Measurements from ENCODE around the gene CDH23.

The CDH23 gene

GRCh38 chr10:71757399-71757922 is 360.7 kb downstream of the CDH23 start:
- DNase-seq (ENCODE audit: low spot score) = no peak

- peak; percentile 75 for DNase-seq (ENCODE audit: low spot score)
These were observed 364.4 kb downstream of the CDH23 start for GRCh38 chr10:71761105-71761511.

GRCh38 chr10:71761541-71762113 is 364.9 kb downstream of the CDH23 start:
- DNase-seq (ENCODE audit: low spot score) = no peak

GRCh38 chr10:71762324-71762723 is 365.6 kb downstream of the CDH23 start:
- DNase-seq (ENCODE audit: low spot score) = no peak

- DNase-seq (ENCODE audit: low spot score) = no peak
These were observed 366.8 kb downstream of the CDH23 start for GRCh38 chr10:71763352-71764127.

GRCh38 chr10:71765176-71765904 is 368.6 kb downstream of the CDH23 start:
- DNase-seq (ENCODE audit: low spot score) = no peak

- DNase-seq (ENCODE audit: low spot score) = no peak
These were observed 369.4 kb downstream of the CDH23 start for GRCh38 chr10:71765906-71766716.

GRCh38 chr10:71766717-71767419 is 370.1 kb downstream of the CDH23 start:
- peak; percentile 66 for DNase-seq (ENCODE audit: low spot score)

GRCh38 chr10:71767420-71768035 is 370.8 kb downstream of the CDH23 start:
- DNase-seq (ENCODE audit: low spot score) = no peak

GRCh38 chr10:71769279-71769823 is 372.6 kb downstream of the CDH23 start:
- DNase-seq (ENCODE audit: low spot score) = peak; percentile 40

- DNase-seq (ENCODE audit: low spot score) = no peak
These were observed 373.5 kb downstream of the CDH23 start for GRCh38 chr10:71770255-71770654.

GRCh38 chr10:71770789-71771188 is 374.1 kb downstream of the CDH23 start:
- no peak for DNase-seq (ENCODE audit: low spot score)

GRCh38 chr10:71771204-71771603 is 374.5 kb downstream of the CDH23 start:
- no peak for DNase-seq (ENCODE audit: low spot score)

- peak; percentile 40 for DNase-seq (ENCODE audit: low spot score)
These were observed 375.3 kb downstream of the CDH23 start for GRCh38 chr10:71771821-71772617.

GRCh38 chr10:71772832-71773220 is 376.1 kb downstream of the CDH23 start:
- no peak for DNase-seq (ENCODE audit: low spot score)

GRCh38 chr10:71773221-71773971 is 376.7 kb downstream of the CDH23 start, which contains the start of gene VSIR:
Gene VSIR, minus strand, starts transcription at chr10:71773520. Its CDS starts 81 bp downstream, at chr10:71773439.
- DNase-seq (ENCODE audit: low spot score) = peak; percentile 95

GRCh38 chr10:71774916-71775702 is 378.4 kb downstream of the CDH23 start:
- no peak for DNase-seq (ENCODE audit: low spot score)

GRCh38 chr10:71776481-71776925 is 379.8 kb downstream of the CDH23 start:
- DNase-seq (ENCODE audit: low spot score) = no peak

Measured in CD4-positive, alpha-beta T cell treated with Interleukin-2 at 100 ng/mL for 4 hours (primary cell).